ENCODE results near the gene CX3CL1.
"Not testable (repeated sequence)": the region's sequence is repeated elsewhere in the genome, so short reads cannot be mapped to it uniquely, and the experiment has no call there.

CX3CL1 gene

DNA sequence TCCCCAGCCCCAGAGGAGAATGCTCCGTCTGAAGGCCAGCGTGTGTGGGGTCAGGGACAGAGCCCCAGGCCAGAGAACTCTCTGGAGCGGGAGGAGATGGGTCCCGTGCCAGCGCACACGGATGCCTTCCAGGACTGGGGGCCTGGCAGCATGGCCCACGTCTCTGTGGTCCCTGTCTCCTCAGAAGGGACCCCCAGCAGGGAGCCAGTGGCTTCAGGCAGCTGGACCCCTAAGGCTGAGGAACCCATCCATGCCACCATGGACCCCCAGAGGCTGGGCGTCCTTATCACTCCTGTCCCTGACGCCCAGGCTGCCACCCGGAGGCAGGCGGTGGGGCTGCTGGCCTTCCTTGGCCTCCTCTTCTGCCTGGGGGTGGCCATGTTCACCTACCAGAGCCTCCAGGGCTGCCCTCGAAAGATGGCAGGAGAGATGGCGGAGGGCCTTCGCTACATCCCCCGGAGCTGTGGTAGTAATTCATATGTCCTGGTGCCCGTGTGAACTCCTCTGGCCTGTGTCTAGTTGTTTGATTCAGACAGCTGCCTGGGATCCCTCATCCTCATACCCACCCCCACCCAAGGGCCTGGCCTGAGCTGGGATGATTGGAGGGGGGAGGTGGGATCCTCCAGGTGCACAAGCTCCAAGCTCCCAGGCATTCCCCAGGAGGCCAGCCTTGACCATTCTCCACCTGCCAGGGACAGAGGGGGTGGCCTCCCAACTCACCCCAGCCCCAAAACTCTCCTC lies 10.4 kb downstream of the CX3CL1 start:
- DNase-seq (ENCODE audit: low read depth in 2 of 2): no peak

- no peak for DNase-seq (ENCODE audit: low read depth in 2 of 2)
These were observed 11.3 kb downstream of the CX3CL1 start for GRCh38 chr16:57383276-57384247.

DNA sequence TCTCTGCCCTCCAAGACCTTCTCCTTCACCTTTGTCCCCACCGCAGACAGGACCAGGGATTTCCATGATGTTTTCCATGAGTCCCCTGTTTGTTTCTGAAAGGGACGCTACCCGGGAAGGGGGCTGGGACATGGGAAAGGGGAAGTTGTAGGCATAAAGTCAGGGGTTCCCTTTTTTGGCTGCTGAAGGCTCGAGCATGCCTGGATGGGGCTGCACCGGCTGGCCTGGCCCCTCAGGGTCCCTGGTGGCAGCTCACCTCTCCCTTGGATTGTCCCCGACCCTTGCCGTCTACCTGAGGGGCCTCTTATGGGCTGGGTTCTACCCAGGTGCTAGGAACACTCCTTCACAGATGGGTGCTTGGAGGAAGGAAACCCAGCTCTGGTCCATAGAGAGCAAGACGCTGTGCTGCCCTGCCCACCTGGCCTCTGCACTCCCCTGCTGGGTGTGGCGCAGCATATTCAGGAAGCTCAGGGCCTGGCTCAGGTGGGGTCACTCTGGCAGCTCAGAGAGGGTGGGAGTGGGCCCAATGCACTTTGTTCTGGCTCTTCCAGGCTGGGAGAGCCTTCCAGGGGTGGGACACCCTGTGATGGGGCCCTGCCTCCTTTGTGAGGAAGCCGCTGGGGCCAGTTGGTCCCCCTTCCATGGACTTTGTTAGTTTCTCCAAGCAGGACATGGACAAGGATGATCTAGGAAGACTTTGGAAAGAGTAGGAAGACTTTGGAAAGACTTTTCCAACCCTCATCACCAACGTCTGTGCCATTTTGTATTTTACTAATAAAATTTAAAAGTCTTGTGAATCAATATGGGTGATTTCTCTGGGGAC lies 12.2 kb downstream of the CX3CL1 start:
- DNase-seq (ENCODE audit: low read depth in 2 of 2): no peak

DNA sequence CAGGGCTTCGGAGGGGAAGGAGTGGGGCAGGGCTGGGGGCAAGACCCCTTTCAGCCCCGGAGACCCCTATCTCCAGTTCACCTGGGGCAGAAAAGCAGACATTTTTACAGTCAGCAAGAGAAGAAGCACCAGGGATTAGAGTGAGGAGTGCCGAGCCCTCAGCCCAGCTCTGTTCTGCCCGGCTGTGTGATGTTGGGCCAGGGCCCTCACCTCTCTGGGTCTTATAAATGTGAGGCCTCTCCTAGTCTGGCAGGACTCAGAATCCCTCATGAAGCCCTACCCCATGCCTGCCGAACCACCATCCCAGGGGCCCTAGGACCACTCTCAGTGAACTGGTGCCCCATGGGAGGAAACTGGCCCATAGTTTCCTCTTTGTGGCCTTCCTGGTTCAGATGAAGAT lies 12.8 kb downstream of the CX3CL1 start:
- DNase-seq (ENCODE audit: low read depth in 2 of 2): no peak

DNA sequence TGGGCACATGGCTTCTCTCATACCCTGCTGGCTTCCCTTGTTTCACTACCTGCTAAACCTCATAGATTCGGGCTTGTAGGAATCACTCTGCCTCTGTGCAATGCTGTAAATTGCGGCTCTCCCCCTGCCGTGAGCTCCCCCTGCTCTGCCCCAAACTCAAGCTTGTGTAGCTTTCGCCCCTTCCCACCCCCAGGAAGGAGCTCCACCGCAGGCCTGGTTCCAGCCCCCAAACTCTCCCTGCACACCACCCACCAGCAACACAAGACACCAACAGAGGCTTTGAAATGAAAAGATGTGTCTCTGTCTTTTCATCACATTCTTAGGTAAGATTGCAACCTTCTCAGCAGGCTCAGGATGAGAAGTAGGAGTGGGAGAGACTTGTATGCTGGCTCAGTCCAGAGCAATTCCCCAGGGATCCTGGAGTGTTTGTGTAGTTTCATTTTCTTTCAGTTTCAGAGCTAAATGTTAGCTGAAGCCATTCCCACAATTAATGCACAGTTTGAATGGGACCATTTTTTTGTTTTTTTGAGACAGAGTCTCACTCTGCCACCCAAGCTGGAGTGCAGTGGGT lies 14.2 kb downstream of the CX3CL1 start:
- DNase-seq (ENCODE audit: low read depth in 2 of 2): no peak

- no peak for DNase-seq (ENCODE audit: low read depth in 2 of 2)
These were observed 15.5 kb downstream of the CX3CL1 start for GRCh38 chr16:57387598-57388354.

GRCh38 chr16:57388359-57389086 lies 16.2 kb downstream of the CX3CL1 start:
- no peak for DNase-seq (ENCODE audit: low read depth in 2 of 2)

GRCh38 chr16:57389087-57389468 lies 16.8 kb downstream of the CX3CL1 start:
- no peak for DNase-seq (ENCODE audit: low read depth in 2 of 2)

DNA sequence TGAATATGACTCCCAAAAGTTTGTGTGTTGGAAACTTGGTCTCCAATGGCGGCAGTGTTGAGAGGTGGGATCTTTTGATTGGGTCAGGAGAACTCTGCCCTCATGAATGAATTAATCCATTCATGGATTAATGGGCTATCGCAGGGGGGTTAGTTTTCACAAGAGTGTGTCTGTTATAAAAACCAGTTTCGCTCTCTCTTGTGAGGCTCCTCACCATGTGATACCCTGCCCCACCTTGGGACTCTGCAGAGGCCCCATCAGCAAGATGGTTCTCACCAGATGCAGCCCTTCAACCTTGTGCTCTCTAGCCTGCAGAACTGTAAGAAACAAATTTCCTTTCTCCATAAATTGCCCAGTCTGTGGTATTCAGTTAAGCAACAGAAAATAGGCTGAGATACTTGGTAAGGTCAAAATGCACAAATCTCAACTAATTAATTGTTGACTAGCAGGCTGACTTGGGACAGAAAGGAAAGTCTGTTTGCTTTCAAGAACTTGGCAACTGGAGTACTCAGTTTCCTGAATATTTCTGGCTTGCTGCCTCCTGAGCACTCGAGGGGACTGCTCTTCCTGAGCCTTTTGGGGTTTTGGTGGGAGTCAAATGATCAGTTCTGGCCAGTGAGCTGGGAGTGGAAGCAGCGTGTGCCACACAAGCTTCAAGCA lies 18.5 kb downstream of the CX3CL1 start:
- no peak for DNase-seq (ENCODE audit: low read depth in 2 of 2)

- no peak for DNase-seq (ENCODE audit: low read depth in 2 of 2)
These were observed 19.0 kb downstream of the CX3CL1 start for GRCh38 chr16:57391300-57391699.

GRCh38 chr16:57391708-57392107 lies 19.4 kb downstream of the CX3CL1 start:
- no peak for DNase-seq (ENCODE audit: low read depth in 2 of 2)

DNA sequence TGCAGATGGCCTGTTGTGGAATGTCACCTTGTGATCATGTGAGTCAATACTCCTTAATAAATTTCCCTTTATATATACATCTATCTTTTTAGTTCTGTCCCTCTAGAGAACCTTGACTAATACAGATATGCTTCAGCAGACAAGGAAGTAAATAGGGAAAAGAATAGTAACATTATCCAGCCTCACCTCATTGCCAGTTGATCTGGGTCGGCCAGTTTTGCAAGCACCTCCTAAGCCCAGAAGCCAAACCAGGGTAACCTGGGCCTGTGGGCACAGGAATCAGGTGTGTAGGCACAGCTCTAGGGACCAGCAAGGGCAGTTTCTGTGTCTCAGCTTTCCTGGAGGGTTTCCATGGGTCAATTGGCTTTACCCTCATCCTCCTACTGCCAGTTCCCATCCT lies 20.4 kb downstream of the CX3CL1 start:
- DNase-seq (ENCODE audit: low read depth in 2 of 2): no peak

DNA sequence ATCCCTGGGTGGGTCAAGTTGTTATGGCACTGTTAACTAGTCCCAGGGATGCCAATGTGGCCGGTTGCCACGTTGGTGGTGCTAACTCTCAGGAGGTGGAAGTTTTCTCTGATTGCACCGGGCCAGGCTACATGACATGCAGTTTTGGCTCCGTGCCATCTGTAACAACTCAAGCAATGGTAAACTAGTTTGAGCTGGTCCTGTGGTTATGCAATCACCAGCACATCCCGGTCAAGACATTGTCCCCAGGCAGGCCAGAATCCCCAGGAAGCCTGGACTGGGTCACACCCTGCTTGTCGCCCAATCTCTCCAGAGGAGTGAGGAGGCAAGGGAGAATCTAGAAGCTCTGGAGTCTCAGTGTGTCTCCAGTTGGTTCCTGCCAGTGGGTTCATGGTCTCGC lies 22.2 kb downstream of the CX3CL1 start:
- DNase-seq (ENCODE audit: low read depth in 2 of 2): no peak

DNA sequence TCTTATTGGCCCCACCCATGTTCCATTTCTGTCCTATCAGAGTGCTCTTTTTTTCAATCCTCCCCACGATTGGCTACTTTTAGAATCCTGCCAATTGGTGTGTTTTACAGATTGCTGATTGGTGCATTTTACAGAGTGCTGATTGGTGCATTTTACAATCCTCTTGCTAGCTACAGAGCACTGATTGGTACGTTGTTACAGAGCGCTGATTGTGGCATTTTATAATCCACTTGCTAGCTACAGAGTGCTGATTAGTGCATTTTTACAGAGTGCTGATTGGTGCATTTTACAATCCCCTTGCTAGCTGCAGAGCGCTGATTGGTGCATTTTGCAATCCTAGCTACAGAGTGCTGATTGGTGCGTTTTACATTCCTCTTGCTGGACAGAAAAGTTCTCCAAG lies 22.7 kb downstream of the CX3CL1 start:
- no peak for DNase-seq (ENCODE audit: low read depth in 2 of 2)

DNA sequence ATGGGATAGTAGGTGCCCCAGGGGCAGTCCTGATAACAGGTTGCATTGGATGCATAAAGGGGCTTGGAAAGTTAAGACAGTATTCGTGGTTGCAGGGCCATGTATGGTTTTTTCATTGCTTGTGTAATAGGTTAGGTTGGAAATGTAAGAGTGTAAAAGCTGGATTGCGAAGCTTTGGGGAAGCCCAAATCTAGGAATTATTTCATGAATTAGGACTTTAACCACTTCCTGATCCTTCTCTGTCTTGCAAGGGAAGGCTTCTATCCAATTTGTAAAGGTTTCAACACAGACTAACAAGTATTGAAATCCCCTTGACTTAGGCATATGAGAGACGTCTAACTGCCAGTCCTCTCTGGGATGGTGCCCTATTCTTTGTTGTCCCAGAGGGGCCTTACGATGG lies 24.5 kb downstream of the CX3CL1 start:
- no peak for DNase-seq (ENCODE audit: low read depth in 2 of 2)

- not testable (repeated sequence) for DNase-seq (ENCODE audit: low read depth in 2 of 2)
These were observed 25.2 kb downstream of the CX3CL1 start for GRCh38 chr16:57397493-57397892.

- no peak for DNase-seq (ENCODE audit: low read depth in 2 of 2)
These were observed 29.8 kb downstream of the CX3CL1 start for GRCh38 chr16:57401943-57402640.

GRCh38 chr16:57403965-57404817 lies 31.9 kb downstream of the CX3CL1 start, which contains the start of gene CCL17:
CCL17 (plus strand) TSS chr16:57404767; CDS start chr16:57413933, 9,166 bp downstream.
- DNase-seq (ENCODE audit: low read depth in 2 of 2): no peak

All from stimulated activated CD4-positive, alpha-beta T cell treated with anti-CD3 and anti-CD28 coated beads, Interleukin-1b, Interleukin-23, amount 100 ng/mL, for 4 hours (primary cell).